GM20000 (cell line): ENCODE measurements around the gene DRAP1.

Experiments used
- DNase-seq: peaks from one replicate; pipeline ENCODE4 v3.0.0; 2012; ENCODE audit warnings: low spot score
- CTCF ChIP-seq: IDR thresholded peaks from 2 replicates; pipeline ENCODE4 v1.5.1; 2012; ENCODE audit warnings: mild to moderate bottlenecking, control low read depth; ENCODE audit errors: extremely low read depth, missing control alignments

DRAP1 gene

GRCh38 chr11:65928667-65929066 lies 9.4 kb downstream of the DRAP1 start:
- no peak for DNase-seq
- no peak for TF ChIP-seq CTCF

GRCh38 chr11:65931773-65932557 lies 12.7 kb downstream of the DRAP1 start:
- no peak for DNase-seq
- TF ChIP-seq CTCF = peak; percentile 12

- TF ChIP-seq CTCF = no peak
Observed at GRCh38 chr11:65932558-65932919, 13.3 kb downstream of the DRAP1 start.

GRCh38 chr11:65934014-65934413 lies 14.8 kb downstream of the DRAP1 start:
- TF ChIP-seq CTCF = no peak
- DNase-seq = no peak

More at GRCh38 chr11:65932558-65932919, 13.3 kb downstream of the DRAP1 start:
- no peak for DNase-seq

GRCh38 chr11:65937766-65938165 lies 18.5 kb downstream of the DRAP1 start:
- no peak for TF ChIP-seq CTCF
- DNase-seq = no peak

GRCh38 chr11:65941720-65942310 lies 22.6 kb downstream of the DRAP1 start:
- TF ChIP-seq CTCF = no peak
- no peak for DNase-seq

GRCh38 chr11:65942531-65942930 lies 23.3 kb downstream of the DRAP1 start:
- DNase-seq = no peak
- no peak for TF ChIP-seq CTCF
